ENCODE measurements around the gene CMTM2.

DNA sequence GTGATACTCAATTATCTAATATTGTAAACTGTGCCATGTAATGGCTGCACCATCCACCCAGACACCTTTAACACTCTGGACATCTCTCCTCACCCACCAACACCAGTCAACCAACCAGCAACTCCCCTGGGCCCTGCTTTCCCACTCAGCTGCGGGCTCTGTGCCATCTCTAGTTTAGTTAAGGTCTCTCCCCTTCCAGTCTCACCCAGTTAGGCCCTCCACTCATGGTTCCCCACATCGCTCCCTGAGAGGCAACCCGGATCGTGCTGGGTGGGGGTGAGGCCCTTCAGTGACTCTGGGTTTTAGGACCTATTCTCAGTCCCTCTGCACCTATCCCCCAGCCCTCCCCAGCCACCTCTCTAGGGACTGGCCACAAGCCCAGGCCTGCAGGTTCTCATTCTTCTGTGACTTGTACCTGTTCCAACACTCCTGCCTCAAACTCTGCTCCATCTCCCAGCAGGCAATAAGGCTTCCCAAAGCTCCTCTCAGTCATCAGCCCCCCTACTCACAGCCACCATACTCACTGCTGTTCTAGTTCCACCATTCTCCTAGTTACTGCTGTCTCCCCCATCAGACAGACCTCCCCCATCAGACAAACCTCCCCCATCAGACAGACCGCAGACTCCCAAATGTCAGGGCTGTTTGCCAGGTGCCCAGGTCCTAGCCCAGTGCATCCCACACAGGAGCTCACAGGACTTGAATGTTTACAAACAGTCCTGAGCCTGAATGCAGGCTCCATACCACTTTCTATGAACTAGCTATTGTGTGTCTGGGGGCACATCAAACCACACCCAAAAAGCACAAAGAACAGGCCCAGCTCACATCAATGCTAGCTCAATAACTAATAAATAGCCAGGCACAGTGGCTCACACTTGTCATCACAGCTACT lies 31.9 kb upstream of the CMTM2 start:
- TF ChIP-seq, protein P1, sequence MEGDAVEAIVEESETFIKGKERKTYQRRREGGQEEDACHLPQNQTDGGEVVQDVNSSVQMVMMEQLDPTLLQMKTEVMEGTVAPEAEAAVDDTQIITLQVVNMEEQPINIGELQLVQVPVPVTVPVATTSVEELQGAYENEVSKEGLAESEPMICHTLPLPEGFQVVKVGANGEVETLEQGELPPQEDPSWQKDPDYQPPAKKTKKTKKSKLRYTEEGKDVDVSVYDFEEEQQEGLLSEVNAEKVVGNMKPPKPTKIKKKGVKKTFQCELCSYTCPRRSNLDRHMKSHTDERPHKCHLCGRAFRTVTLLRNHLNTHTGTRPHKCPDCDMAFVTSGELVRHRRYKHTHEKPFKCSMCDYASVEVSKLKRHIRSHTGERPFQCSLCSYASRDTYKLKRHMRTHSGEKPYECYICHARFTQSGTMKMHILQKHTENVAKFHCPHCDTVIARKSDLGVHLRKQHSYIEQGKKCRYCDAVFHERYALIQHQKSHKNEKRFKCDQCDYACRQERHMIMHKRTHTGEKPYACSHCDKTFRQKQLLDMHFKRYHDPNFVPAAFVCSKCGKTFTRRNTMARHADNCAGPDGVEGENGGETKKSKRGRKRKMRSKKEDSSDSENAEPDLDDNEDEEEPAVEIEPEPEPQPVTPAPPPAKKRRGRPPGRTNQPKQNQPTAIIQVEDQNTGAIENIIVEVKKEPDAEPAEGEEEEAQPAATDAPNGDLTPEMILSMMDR (conservative IDR thresholded peaks at IDR 0.05; ENCODE audit: low read length), result no peak
- TF ChIP-seq EZH2phosphoT487 (IDR thresholded peaks at IDR 0.05; ENCODE audit: borderline replicate concordance, low read depth, low read length), result no peak
